IPS DF 6.9 (cell line): Measurements from ENCODE around the gene POR.
A peak's percentile ranks its signal among the peaks of the same experiment; 100 is the strongest.

Source experiments
- DNase-seq: peaks from one replicate; pipeline ENCODE4 v3.0.0-alpha.2; 2013; ENCODE audit warnings: low read depth, low spot score
- H3K27ac ChIP-seq: one replicate; pipeline ENCODE4 v1.5.1; 2013; ENCODE audit warnings: low read length, control low read depth
- H3K27me3 ChIP-seq: 2 replicates; pipeline ENCODE4 v1.6.1; 2013; ENCODE audit warnings: mild to moderate bottlenecking, low read length; ENCODE audit not compliant: control insufficient read depth, insufficient read depth
- H3K36me3 ChIP-seq: 2 replicates; pipeline ENCODE4 v1.6.1; 2013; ENCODE audit warnings: low read length; ENCODE audit not compliant: control insufficient read depth, insufficient read depth
- H3K4me1 ChIP-seq: 2 replicates; pipeline ENCODE4 v1.6.1; 2013; ENCODE audit warnings: low read length; ENCODE audit not compliant: control insufficient read depth, insufficient read depth
- H3K4me3 ChIP-seq: 2 replicates; pipeline ENCODE4 v1.5.1; 2013; ENCODE audit warnings: mild to moderate bottlenecking, low read length
- H3K9me3 ChIP-seq: 2 replicates; pipeline ENCODE4 v1.6.1; 2013; ENCODE audit warnings: low read length, inconsistent platforms; ENCODE audit not compliant: control insufficient read depth, insufficient read depth
- WGBS: extraction: QIAGEN DNeasy Blood & Tissue Kit; methylation state at CpG from one replicate; pipeline ENCODE4 v1.1.7; 2013; ENCODE audit warnings: mixed read lengths, missing lambda C conversion rate; ENCODE audit not compliant: insufficient read length, insufficient coverage; 5-methylcytosine and 5-hydroxymethylcytosine counted together

The POR gene

DNA sequence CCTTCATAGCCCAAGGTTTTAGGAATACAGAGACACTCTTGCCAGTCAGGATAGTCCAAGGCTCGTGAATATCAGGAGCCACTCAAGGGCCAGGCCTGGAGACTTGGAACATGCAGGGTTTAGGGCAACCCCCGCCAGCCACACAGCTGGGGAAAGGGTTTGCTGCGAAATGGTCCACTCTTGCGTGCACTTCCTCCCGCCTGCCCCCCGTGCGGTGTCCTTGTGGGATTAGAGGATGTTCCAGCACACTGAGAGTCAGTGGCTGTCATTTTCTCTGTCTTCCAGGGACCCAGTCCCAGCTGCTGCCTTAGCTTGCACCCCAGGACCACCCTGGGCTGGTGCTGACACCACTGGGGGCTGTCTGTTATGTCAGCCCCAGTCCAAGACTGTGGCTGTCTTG lies 38.5 kb downstream of the POR start:
- H3K27ac ChIP-seq: no peak overlapping the region
- H3K9me3 ChIP-seq: no peaks in the 10 kb centered on the region
- WGBS: no CpG with 5 or more reads among the region's 7 CpGs
- no peak overlapping the region for H3K4me3 ChIP-seq
- DNase-seq: no peak
- H3K27me3 ChIP-seq: no peaks in the 10 kb centered on the region
- H3K4me1 ChIP-seq: no peaks in the 10 kb centered on the region
- H3K36me3 ChIP-seq: peaks cover 8% of the 10 kb centered on the region; the same call in 1 of the 2 replicates

DNA sequence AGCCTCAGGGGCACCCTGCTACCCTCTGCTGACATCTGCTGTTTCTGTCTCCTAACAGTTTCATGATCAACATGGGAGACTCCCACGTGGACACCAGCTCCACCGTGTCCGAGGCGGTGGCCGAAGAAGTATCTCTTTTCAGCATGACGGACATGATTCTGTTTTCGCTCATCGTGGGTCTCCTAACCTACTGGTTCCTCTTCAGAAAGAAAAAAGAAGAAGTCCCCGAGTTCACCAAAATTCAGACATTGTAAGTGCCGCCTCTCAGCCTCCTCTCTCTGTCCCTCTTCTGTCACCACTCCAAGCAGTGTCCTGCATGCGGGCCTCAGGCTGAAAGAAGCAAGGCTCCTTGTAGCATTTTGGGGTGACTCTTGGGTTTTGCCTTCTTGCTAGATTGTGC lies 39.0 kb downstream of the POR start:
- Histone ChIP-seq H3K36me3 (peaks cover 8% of the 10 kb centered on the region; the same call in 1 of the 2 replicates), H3K27ac (no peak overlapping the region), H3K27me3 (no peaks in the 10 kb centered on the region), H3K4me1 (no peaks in the 10 kb centered on the region), H3K4me3 (no peak overlapping the region), H3K9me3 (no peaks in the 10 kb centered on the region)
- no CpG with 5 or more reads among the region's 11 CpGs for WGBS
- no peak for DNase-seq

DNA sequence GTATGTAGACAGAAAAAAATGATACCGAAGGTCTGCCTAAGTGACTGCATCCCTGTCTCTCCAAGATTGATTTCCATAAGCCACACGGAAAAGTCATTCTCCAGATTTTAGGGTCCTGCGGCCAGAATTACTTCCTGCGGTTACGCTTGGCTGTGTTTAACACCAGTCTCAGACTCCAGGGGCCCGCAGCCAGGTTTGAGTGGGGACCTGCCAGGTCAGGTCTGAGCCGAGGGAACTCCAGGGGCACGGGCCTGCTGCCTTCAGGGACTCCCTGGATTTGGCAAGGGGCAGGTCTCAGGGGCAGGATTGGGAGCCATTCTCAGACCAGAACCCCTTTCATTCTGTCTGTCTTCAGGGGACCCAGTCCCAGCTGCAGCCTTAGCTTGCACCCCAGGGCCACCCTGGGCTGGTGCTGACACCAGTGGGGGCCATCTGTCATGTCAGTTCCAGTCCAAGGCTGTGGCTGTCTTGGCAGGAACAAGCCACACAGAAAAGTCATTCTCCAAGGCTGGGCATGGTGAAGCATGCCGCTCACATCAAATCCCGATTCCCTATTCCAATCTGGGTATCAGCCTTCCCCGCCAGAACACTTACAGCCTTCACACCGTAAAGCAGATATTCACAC lies 40.5 kb downstream of the POR start:
- Histone ChIP-seq H3K9me3 (no peaks in the 10 kb centered on the region), H3K27me3 (no peaks in the 10 kb centered on the region), H3K4me3 (no peak overlapping the region), H3K36me3 (peaks cover 8% of the 10 kb centered on the region; the same call in 1 of the 2 replicates), H3K27ac (no peak overlapping the region), H3K4me1 (no peaks in the 10 kb centered on the region)
- DNase-seq: no peak
- WGBS: 100% methylated on average over 1 of the region's 12 CpGs

DNA sequence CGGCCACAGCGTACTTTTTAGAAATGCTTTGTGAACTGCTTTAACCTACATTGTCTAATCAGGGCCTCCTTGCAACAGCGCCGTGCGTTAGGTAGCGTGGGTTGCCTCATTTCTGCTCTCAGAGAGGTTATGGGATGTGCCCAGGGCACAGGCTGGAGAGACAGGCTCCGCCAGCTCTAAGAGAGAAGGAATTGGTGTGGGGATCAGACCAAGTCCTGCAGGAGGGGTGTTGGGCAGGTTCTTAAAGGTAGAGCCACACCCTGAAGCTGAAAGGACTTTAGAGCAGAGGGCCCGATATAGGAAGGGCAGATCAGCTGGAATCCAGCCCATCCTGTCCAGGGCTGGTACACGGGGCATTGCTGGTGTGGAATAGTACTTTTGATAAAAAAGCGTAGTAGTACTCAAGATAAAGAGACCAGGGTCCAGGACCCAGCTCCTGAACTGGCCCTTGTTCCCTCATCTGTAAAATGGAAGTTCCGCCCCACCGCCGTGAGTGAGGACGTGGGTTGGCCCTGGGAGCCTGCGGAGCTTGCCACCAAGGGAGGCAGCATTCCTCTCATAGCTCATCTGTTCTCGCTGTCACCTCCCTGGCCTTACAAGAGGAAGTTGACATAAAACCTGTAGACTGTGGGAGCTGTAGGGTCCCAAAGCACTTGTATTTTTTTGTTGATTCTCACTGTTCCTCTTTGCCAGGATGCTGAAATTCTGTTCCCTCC lies 42.2 kb downstream of the POR start:
- Histone ChIP-seq H3K27ac (no peak overlapping the region), H3K4me3 (no peak overlapping the region)
- WGBS: no CpG with 5 or more reads among the region's 16 CpGs

DNA sequence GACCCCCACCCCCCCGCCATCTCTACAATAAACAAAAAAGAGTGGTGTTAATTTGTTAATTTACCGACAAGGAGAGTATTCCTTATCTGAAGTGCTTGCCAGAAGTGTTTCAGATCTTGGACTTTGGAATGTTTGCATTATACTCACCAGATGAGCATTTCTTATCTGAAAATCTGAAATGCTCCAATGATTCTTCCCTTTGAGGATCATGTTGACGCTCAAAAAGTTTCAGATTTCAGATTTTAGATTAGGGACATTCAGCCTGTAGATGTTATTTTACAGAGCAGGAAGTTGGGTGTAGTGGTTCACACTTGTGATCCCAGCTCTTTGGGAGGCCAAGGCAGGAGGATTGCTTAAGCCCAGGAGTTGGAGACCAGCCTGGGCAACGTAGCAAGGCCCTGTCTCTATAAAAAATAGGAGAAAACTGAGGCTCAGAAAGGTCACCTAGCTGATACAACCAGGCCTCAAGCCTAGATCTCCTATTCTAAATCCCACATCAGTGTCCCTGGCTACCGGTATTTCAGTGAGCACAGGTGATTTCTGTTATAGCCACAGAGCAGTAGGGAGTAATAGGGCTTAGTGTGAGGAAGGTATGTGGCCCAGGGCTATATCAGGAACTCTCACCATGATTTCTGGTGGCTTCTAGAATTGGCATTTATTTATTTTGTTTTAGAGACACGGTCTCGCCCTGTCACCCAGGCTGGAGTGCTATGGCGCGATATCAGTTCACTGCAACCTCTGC lies 44.0 kb downstream of the POR start:
- Histone ChIP-seq H3K4me3 (no peak overlapping the region), H3K9me3 (no peaks in the 10 kb centered on the region), H3K27ac (no peak overlapping the region), H3K4me1 (no peaks in the 10 kb centered on the region), H3K36me3 (0 out of 2 replicates have a peak, but pooled peaks cover 5% of the 10 kb centered on the region), H3K27me3 (no peaks in the 10 kb centered on the region)
- WGBS: no CpG with 5 or more reads among the region's 9 CpGs
- no peak for DNase-seq

More for the DNA sequence above, 42.2 kb downstream of the POR start:
- Histone ChIP-seq H3K36me3 (peaks cover 8% of the 10 kb centered on the region; the same call in 1 of the 2 replicates), H3K9me3 (no peaks in the 10 kb centered on the region), H3K27me3 (no peaks in the 10 kb centered on the region), H3K4me1 (no peaks in the 10 kb centered on the region)
- peak; percentile 45 for DNase-seq

DNA sequence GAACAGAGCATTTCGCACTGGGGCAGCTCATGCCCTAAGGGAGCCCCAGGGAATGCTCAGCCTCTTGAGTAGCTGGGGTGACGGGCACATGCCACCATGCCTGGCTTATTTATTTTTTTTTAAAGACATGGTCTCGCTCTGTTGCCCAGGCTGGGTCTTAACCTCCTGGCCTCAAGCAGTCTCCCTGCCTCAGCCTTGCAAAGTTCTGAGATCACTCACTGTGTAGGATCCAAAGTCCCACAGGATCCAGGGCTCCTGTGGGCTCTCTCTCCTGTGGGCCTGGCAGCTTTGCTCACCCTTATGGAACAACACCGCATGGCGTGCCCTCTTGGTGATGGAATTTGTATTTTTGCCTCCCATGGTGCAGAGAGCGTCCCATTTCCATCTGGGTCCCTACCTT lies 45.4 kb downstream of the POR start:
- Histone ChIP-seq H3K27ac (no peak overlapping the region), H3K36me3 (peaks cover 3% of the 10 kb centered on the region; the same call in 1 of the 2 replicates)
- no CpG with 5 or more reads among the region's 6 CpGs for whole genome bisulfite sequencing

DNA sequence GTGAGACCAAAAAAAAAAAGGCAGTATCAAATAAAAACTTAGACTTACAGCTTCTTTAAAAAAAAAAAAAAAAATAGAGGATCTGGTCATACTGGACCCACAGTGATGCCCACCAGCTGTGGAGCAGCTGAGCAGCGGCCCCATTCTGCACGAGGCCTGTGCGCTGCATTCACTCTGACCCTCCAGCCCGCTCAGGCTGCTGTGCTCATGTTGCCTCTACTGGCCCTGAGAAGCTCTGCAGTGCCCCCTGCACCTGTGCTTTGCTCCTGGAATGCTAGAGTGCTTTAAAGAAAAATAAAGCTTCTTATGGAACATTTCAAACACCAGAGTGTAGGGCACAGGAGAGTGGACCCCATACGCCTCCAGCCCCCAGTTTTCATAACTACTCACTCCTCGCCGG lies 46.3 kb downstream of the POR start:
- Histone ChIP-seq H3K4me1 (no peaks in the 10 kb centered on the region), H3K4me3 (no peak overlapping the region), H3K36me3 (no peaks in the 10 kb centered on the region; the same call in 1 of the 2 replicates), H3K27me3 (no peaks in the 10 kb centered on the region), H3K9me3 (no peaks in the 10 kb centered on the region), H3K27ac (no peak overlapping the region)
- no CpG with 5 or more reads among the region's 7 CpGs for WGBS
- DNase-seq: no peak

More for the DNA sequence above, 45.4 kb downstream of the POR start:
- Histone ChIP-seq H3K4me3 (no peak overlapping the region), H3K9me3 (no peaks in the 10 kb centered on the region), H3K27me3 (no peaks in the 10 kb centered on the region), H3K4me1 (no peaks in the 10 kb centered on the region)
- DNase-seq: no peak

DNA sequence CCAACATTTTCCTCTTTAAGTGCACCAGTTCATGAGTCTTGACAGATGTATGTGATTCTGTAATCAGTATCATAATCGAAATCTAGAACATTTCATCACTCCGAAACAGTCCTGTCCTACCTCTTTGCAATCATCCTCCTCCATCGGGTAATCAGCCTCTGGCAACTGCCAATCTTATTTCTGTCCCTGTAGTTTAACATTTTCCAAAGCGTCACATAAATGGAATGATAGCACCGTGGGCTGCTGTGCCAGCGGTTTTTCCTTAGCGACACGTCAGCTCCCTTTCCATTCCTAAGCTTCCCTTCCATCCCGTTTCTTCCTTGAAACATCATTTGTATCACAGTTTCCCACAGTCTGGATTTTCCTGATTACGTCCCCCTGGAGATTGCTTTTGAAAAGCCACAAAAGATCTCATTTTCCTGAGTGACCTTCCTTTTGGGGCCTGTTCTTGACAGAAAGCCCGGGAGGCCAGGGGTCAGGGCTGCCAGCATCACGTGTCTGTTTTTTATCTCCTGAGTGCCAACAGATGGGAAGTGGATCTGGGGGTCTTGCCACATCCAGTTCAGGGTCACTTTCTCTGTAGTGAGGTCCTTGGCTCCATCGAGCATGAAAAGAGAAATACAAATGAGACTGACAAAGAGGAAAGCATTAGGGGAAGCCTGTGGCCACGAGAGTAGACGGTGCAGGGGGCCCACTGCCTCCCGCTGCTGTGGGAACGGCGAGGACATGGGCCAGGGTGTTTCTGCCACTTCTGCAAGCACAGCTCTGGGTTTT lies 47.8 kb downstream of the POR start:
- Histone ChIP-seq H3K4me1 (no peaks in the 10 kb centered on the region; the same call in 1 of the 2 replicates), H3K36me3 (no peaks in the 10 kb centered on the region; the same call in 1 of the 2 replicates), H3K4me3 (no peak overlapping the region), H3K9me3 (no peaks in the 10 kb centered on the region), H3K27me3 (no peaks in the 10 kb centered on the region), H3K27ac (no peak overlapping the region)
- no CpG with 5 or more reads among the region's 18 CpGs for WGBS
- DNase-seq: no peak

DNA sequence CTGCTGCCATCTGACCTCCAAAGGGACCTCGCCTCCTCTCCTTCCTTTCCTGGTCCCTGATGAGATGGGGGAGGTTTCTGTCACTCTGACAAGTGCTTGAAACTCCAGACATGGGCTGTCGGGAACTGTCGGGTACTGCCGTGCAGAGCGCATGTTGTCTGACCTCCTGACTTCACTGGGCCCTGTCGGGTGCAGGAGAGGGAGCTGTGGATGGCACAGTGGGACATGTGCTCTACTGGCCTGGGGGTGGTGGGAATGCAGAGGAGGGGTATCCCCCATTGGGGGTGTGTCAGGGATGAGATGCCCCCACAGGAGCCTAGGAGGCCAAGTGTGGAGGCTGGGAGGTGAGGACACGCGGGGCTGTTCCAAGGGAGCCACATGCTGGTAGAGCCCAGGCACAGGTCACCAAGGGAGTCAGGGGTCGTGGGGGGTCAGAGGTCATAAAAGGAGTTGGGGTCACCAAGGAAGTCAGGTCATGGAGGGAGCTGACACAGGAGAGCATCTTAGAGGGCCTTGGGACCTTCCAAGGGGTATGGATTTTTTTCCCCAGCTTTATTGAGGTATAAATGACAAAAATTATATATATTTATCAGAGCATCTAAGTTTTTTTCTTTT lies 48.5 kb downstream of the POR start:
- Histone ChIP-seq H3K4me3 (no peak overlapping the region), H3K27ac (no peak overlapping the region), H3K27me3 (no peaks in the 10 kb centered on the region), H3K4me1 (no peaks in the 10 kb centered on the region; the same call in 1 of the 2 replicates), H3K9me3 (no peaks in the 10 kb centered on the region), H3K36me3 (peaks cover 3% of the 10 kb centered on the region)
- no CpG with 5 or more reads among the region's 9 CpGs for WGBS
- no peak for DNase-seq
